ENCODE results near the gene AMPD3. TPM values are rescaled to one million over a fixed set of nuclear protein-coding genes. Genes with fewer than 3 reads are reported as not detected.

Gene AMPD3
- total RNA-seq, 1 experiment from 2014 or later, result 5.9 TPM

- no peak overlapping the region for H3K27ac ChIP-seq (ENCODE audit: insufficient read length, low read depth, low read length)
- no peak overlapping the region for H4K91ac ChIP-seq (ENCODE audit: insufficient read length, low read depth, low read length)
- H4K20me1 ChIP-seq (ENCODE audit: control insufficient read depth, insufficient read depth, insufficient read length), result no peaks in the 10 kb centered on the region
- H2BK15ac ChIP-seq (ENCODE audit: low read depth, low read length), result no peak overlapping the region
- H3K18ac ChIP-seq (ENCODE audit: insufficient read length, low read depth, low read length), result no peak overlapping the region
- no peak overlapping the region for H2BK120ac ChIP-seq (ENCODE audit: low read depth, low read length, poor library complexity, severe bottlenecking)
- Mint-ChIP-seq H3K4me3 (no peak overlapping the region), H3K27ac (no peak overlapping the region), H3K27me3 (ENCODE audit: low read depth) (peaks cover 1% of the 10 kb centered on the region; the same call in 1 of the 2 replicates), H3K4me1 (peaks cover 28 to 34% of the 10 kb centered on the region in 2 experiments), H3K9me3 (no peaks in the 10 kb centered on the region), H3K36me3 (ENCODE audit: insufficient read depth in 1 of 3, low read depth in 3 of 3) (peaks cover 0 to 7% (median 4%) of the 10 kb centered on the region in 3 experiments; a peak in 6 of 7 replicates)
- DNase-seq, result peak; percentile 2
- no peak overlapping the region for H3K9ac ChIP-seq (ENCODE audit: extremely low read depth, insufficient read length, low read length)
- no peak overlapping the region for H2AFZ ChIP-seq (ENCODE audit: low read length)
- H2BK5ac ChIP-seq (ENCODE audit: insufficient read length, low read length), result no peak overlapping the region
- no peak overlapping the region for H2AK5ac ChIP-seq (ENCODE audit: insufficient read length, low read length)
- TF ChIP-seq CTCF (conservative IDR thresholded peaks at IDR 0.05), result no peak
- H3K4ac ChIP-seq (ENCODE audit: low read depth, low read length), result no peak overlapping the region
- H3K14ac ChIP-seq (ENCODE audit: insufficient read depth, low read length), result no peak overlapping the region
- no peak overlapping the region for H4K8ac ChIP-seq (replicated peaks; ENCODE audit: insufficient read length, low read depth, low read length)
- no peaks in the 10 kb centered on the region for H3K9me3 ChIP-seq (ENCODE audit: control insufficient read depth, low read depth, low read length)
- H3T11ph ChIP-seq (ENCODE audit: low read length), result no peak overlapping the region
- WGBS (ENCODE audit: extremely low coverage, insufficient read length, low lambda C conversion rate), result no CpG with 5 or more reads among the region's 5 CpGs
- no peak overlapping the region for H3K4me2 ChIP-seq (ENCODE audit: insufficient read depth, insufficient read length, low read length)
- no peak overlapping the region for H2BK12ac ChIP-seq (ENCODE audit: insufficient read length, low read depth, low read length)
- H3K56ac ChIP-seq (ENCODE audit: insufficient read length, low read depth, low read length), result no peak overlapping the region
- no peaks in the 10 kb centered on the region for H3K79me2 ChIP-seq (ENCODE audit: insufficient read depth, low read length)
- no peak overlapping the region for H2BK20ac ChIP-seq (ENCODE audit: low read depth, low read length, poor library complexity, severe bottlenecking)
- no peaks in the 10 kb centered on the region for H3K79me1 ChIP-seq (ENCODE audit: insufficient read depth, low read depth, low read length, poor library complexity, severe bottlenecking)
- H3K23me2 ChIP-seq (ENCODE audit: insufficient read length, low read depth, low read length, poor library complexity, severe bottlenecking), result no peaks in the 10 kb centered on the region
- H3K27me3 ChIP-seq (ENCODE audit: insufficient read depth, low read length), result no peaks in the 10 kb centered on the region
- no peak overlapping the region for H3K23ac ChIP-seq (ENCODE audit: insufficient read length, low read depth, low read length)
- no peak overlapping the region for H4K5ac ChIP-seq (ENCODE audit: insufficient read length, low read depth, low read length)
- H3K4me1 ChIP-seq (ENCODE audit: insufficient read depth, low read length), result peaks cover 8% of the 10 kb centered on the region; the same call in 1 of the 2 replicates
Measured at GRCh38 chr11:10460611-10461275, 5.7 kb downstream of the AMPD3 start.
